Epithelial cell of esophagus (primary cell): Measurements from ENCODE around the gene EIF2S1.

Experiments
- DNase-seq: peaks from one replicate; pipeline ENCODE4 v3.0.0; 2010; ENCODE audit warnings: low read depth
- H3K4me3 ChIP-seq: 2 replicates; pipeline ENCODE4 v1.5.1; 2011; ENCODE audit warnings: mild to moderate bottlenecking, low read length, control low read depth
- CTCF ChIP-seq: IDR thresholded peaks from 2 replicates; pipeline ENCODE4 v1.5.1; 2011; ENCODE audit warnings: low read depth, mild to moderate bottlenecking, low read length, control low read depth, inconsistent platforms; ENCODE audit not compliant: insufficient read depth; ENCODE audit errors: missing control alignments

EIF2S1 gene

GRCh38 chr14:67426161-67426560 lies 66.0 kb downstream of the EIF2S1 start:
- TF ChIP-seq CTCF: no peak
- no peak for DNase-seq
- no peak overlapping the region for H3K4me3 ChIP-seq

GRCh38 chr14:67426983-67427606 lies 67.0 kb downstream of the EIF2S1 start:
- TF ChIP-seq CTCF: peak; percentile 78
- DNase-seq: peak; percentile 85
- H3K4me3 ChIP-seq: no peak overlapping the region

- no peak overlapping the region for H3K4me3 ChIP-seq
- DNase-seq: peak; percentile 82
- peak; percentile 13 for TF ChIP-seq CTCF
Observed at GRCh38 chr14:67428501-67429031, 68.4 kb downstream of the EIF2S1 start.

- DNase-seq: no peak
- TF ChIP-seq CTCF: no peak
- H3K4me3 ChIP-seq: no peak overlapping the region
Observed at GRCh38 chr14:67429510-67430205, 69.5 kb downstream of the EIF2S1 start.

- TF ChIP-seq CTCF: no peak
- H3K4me3 ChIP-seq: no peak overlapping the region
- DNase-seq: no peak
Observed at GRCh38 chr14:67432050-67432564, 72.0 kb downstream of the EIF2S1 start.

GRCh38 chr14:67435603-67436002 lies 75.5 kb downstream of the EIF2S1 start:
- no peak for TF ChIP-seq CTCF
- no peak for DNase-seq
- no peak overlapping the region for H3K4me3 ChIP-seq
